ENCODE measurements around the gene OTOP3.

- TF ChIP-seq CTCF (IDR thresholded peaks at IDR 0.05) (no peak), POLR2AphosphoS5 (IDR thresholded peaks at IDR 0.05) (no peak), POLR2A (IDR thresholded peaks at IDR 0.05) (no peak), EP300 (IDR thresholded peaks at IDR 0.05) (no peak)
These were observed 37.3 kb downstream of the OTOP3 start for GRCh38 chr17:74972973-74973328.
